Common myeloid progenitor, CD34-positive (primary cell): ENCODE data around the gene PCLO.

Experiments
- CTCF ChIA-PET: fragments of 350-600 bp; sonication (Branson Sonifier 250); formaldehyde crosslinking; loops from one replicate; lab custom pipeline; 2021; ENCODE audit warnings: antibody characterized with exemption; lab: Charles Lee
- POLR2A ChIA-PET: fragments of 350-600 bp; sonication (Branson Sonifier 250); formaldehyde crosslinking; loops from one replicate; lab custom pipeline; 2021; ENCODE audit warnings: antibody characterized with exemption; lab: Charles Lee
- DNase-seq, 3 donors: peaks; one replicate each; pipeline versions ENCODE4 v3.0.0 to v3.0.0-alpha.2; 2013
- H3K27ac ChIP-seq, 2 experiments: 1 replicate in 1 of 2; 2 replicates in 1 of 2; pipeline ENCODE4 v1.7.0; 2013; ENCODE audit warnings: inconsistent platforms in 2 of 2, low read length in 2 of 2, mild to moderate bottlenecking in 2 of 2, low read depth in 1 of 2, moderate library complexity in 1 of 2; ENCODE audit not compliant: severe bottlenecking in 2 of 2, insufficient read depth in 1 of 2, poor library complexity in 1 of 2
- H3K27me3 ChIP-seq, 5 experiments: replicated peaks in 2 of 5; 1 replicate in 3 of 5; 2 replicates in 2 of 5; pipeline versions ENCODE4 v1.6.1 to v1.7.0; 2013; ENCODE audit warnings: low read length in 4 of 5, mild to moderate bottlenecking in 2 of 5, moderate library complexity in 2 of 5, inconsistent platforms in 1 of 5; ENCODE audit not compliant: insufficient read depth in 5 of 5, control insufficient read depth in 4 of 5
- H3K36me3 ChIP-seq, 4 experiments: 1 replicate in 2 of 4; 2 replicates in 2 of 4; pipeline versions ENCODE4 v1.6.1 to v1.7.0; 2013; ENCODE audit warnings: low read length in 3 of 4, control low read depth in 1 of 4, mild to moderate bottlenecking in 1 of 4; ENCODE audit not compliant: control insufficient read depth in 4 of 4, insufficient read depth in 4 of 4
- H3K4me1 ChIP-seq, 4 experiments: 1 replicate in 3 of 4; 2 replicates in 1 of 4; pipeline versions ENCODE4 v1.6.1 to v1.7.1; 2013; ENCODE audit warnings: low read length in 3 of 4, mild to moderate bottlenecking in 3 of 4, control low read depth in 1 of 4, inconsistent platforms in 1 of 4, moderate library complexity in 1 of 4; ENCODE audit not compliant: control insufficient read depth in 4 of 4, insufficient read depth in 4 of 4; ENCODE audit errors: control extremely low read depth in 1 of 4
- H3K4me3 ChIP-seq, 7 experiments: 1 replicate in 4 of 7; 2 replicates in 3 of 7; pipeline versions ENCODE4 v1.5.1 to v1.7.0; 2013; ENCODE audit warnings: mild to moderate bottlenecking in 7 of 7, low read length in 6 of 7, moderate library complexity in 6 of 7, inconsistent platforms in 2 of 7, low read depth in 2 of 7, control low read depth in 1 of 7; ENCODE audit not compliant: insufficient read depth in 4 of 7, control insufficient read depth in 1 of 7; ENCODE audit errors: extremely low read depth in 1 of 7
- H3K9me3 ChIP-seq, 5 experiments: 1 replicate in 4 of 5; 2 replicates in 1 of 5; pipeline versions ENCODE4 v1.6.1 to v1.7.1; 2013; ENCODE audit warnings: low read length in 4 of 5, mild to moderate bottlenecking in 2 of 5, inconsistent platforms in 1 of 5, low read depth in 1 of 5, moderate library complexity in 1 of 5; ENCODE audit not compliant: control insufficient read depth in 4 of 5, insufficient read depth in 2 of 5; ENCODE audit errors: control extremely low read depth in 1 of 5
- WGBS: methylation state at CpG from one replicate; pipeline ENCODE4 v1.1.5; 2013; ENCODE audit not compliant: insufficient coverage; 5-methylcytosine and 5-hydroxymethylcytosine counted together

Gene PCLO

DNA sequence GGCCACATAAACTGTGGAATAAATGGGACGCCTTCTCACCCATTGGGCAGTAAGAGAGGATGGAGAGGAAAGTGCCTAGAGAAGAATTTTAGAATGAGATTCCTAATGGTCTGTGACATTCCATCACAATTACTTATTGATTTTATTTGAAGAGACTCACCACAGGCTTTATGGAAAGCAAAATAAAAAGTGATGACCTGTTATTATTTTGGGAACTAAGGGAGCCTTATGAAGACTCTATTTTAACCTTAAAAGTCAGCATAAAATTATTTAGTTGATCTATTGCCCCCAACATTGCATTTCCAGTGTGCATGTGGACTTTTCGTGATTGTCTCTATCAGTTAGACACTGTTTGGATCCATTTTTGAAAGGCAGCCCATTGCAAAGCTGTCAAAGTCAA lies 107.5 kb downstream of the PCLO start:
- Histone ChIP-seq H3K36me3 (no peaks in the 10 kb centered on the region), H3K9me3 (no peaks in the 10 kb centered on the region)
- POLR2A ChIA-PET, result no interaction called here

DNA sequence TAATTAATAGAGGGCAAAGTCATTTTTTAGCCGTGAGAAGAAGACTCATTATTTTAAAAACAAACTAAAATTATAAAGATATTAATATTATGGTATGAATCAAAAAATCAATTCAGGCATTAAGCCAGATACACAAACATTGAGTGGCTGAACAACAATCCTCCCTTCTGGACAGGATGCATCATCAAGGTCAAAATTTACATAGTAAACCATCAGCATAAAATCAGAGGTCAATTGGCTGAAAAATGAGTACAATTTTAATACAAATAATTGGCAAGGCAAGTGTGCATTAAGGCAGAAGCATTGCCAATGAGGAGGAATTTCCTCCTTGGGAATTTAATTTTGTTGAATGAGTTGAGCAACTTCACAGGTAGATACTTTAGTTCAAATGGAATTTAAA lies 108.2 kb downstream of the PCLO start:
- H3K27ac ChIP-seq, result no peak overlapping the region
- no peak for DNase-seq
- no peaks in the 10 kb centered on the region for H3K4me1 ChIP-seq
- H3K9me3 ChIP-seq, result no peaks in the 10 kb centered on the region
- no peaks in the 10 kb centered on the region for H3K27me3 ChIP-seq
- POLR2A ChIA-PET, result no interaction called here
- H3K4me3 ChIP-seq, result no peak overlapping the region
- CTCF ChIA-PET, result no interaction called here
- no peaks in the 10 kb centered on the region for H3K36me3 ChIP-seq
- WGBS, result no CpG with 5 or more reads among the region's 1 CpG

More for the DNA sequence above, 107.5 kb downstream of the PCLO start:
- Histone ChIP-seq H3K27ac (no peak overlapping the region), H3K4me3 (no peak overlapping the region), H3K4me1 (no peaks in the 10 kb centered on the region), H3K27me3 (no peaks in the 10 kb centered on the region)
- no peak for DNase-seq
- CTCF ChIA-PET, result no interaction called here
- WGBS, result 83% methylated on average over 1 of the region's 2 CpGs

DNA sequence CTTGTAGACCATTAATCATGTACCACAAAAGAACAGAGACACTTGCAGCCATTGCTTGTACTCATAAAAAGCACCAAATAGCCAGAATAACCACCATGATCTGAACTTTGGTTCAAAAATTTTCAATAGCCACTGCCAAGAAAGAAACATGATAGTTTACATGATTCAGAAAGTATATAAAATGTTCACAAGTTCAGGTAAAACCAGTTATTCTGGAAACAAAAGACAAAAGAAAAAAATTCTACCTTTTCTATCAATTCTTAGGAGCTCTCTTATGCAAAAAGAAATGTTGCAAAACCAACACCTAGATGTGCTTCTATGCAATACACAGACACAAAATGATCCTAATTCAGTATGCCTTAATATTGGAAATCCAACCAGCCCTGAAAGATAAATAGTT lies 108.7 kb downstream of the PCLO start:
- Histone ChIP-seq H3K27me3 (no peaks in the 10 kb centered on the region), H3K36me3 (no peaks in the 10 kb centered on the region), H3K9me3 (no peaks in the 10 kb centered on the region), H3K27ac (no peak overlapping the region), H3K4me1 (no peaks in the 10 kb centered on the region), H3K4me3 (no peak overlapping the region)
- ChIA-PET POLR2A (no interaction called here), CTCF (no interaction called here)
- DNase-seq, result no peak

DNA sequence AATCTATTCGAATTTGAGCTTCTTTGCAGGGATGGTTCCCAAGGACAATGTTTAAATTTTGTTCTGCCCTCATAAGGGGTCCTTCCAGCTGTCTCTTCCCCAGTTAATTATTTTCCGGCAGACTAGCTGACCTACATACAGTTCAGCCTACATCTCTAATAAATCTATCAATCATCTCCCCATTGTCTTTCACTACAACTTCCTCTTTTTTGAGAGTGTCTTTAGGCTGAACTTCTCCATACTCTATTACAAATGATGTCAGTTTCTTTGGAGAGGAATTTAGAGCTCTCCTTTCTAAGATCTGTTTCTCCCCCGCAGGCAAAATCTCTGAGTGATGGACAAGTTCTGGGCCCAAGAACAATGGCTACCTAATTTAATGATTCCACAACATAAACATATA lies 122.2 kb downstream of the PCLO start:
- WGBS, result 92% methylated on average over 2 of the region's 3 CpGs
- CTCF ChIA-PET, result no interaction called here
- no peak overlapping the region for H3K4me3 ChIP-seq

DNA sequence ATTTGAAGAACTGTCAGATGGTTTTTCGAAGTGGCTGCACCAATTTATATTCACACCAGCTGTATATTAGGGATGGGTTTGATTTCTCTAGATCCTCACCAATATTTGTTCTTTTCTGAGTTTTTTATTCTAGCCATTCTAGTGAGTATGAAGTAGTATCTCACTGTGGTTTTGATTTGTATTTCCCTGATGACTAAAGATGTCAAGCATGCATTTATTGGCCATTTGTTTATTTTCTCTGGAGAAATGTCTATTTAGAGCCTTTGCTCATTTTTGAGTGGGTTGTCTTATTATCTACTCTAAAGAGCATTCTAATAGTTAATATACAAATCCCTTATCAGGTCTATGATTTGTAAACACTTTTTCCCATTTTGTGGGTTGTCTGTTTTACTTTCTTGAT lies 123.9 kb downstream of the PCLO start:
- Histone ChIP-seq H3K27me3 (no peaks in the 10 kb centered on the region), H3K4me1 (no peaks in the 10 kb centered on the region), H3K36me3 (no peaks in the 10 kb centered on the region), H3K9me3 (no peaks in the 10 kb centered on the region), H3K4me3 (no peak overlapping the region), H3K27ac (no peak overlapping the region)
- ChIA-PET CTCF (no interaction called here), POLR2A (no interaction called here)
- no peak for DNase-seq
- no CpG with 5 or more reads among the region's 1 CpG for WGBS

More for the DNA sequence above, 122.2 kb downstream of the PCLO start:
- Histone ChIP-seq H3K4me1 (no peaks in the 10 kb centered on the region), H3K27me3 (no peaks in the 10 kb centered on the region), H3K9me3 (no peaks in the 10 kb centered on the region), H3K27ac (no peak overlapping the region), H3K36me3 (no peaks in the 10 kb centered on the region)
- no peak for DNase-seq
- POLR2A ChIA-PET, result no interaction called here

DNA sequence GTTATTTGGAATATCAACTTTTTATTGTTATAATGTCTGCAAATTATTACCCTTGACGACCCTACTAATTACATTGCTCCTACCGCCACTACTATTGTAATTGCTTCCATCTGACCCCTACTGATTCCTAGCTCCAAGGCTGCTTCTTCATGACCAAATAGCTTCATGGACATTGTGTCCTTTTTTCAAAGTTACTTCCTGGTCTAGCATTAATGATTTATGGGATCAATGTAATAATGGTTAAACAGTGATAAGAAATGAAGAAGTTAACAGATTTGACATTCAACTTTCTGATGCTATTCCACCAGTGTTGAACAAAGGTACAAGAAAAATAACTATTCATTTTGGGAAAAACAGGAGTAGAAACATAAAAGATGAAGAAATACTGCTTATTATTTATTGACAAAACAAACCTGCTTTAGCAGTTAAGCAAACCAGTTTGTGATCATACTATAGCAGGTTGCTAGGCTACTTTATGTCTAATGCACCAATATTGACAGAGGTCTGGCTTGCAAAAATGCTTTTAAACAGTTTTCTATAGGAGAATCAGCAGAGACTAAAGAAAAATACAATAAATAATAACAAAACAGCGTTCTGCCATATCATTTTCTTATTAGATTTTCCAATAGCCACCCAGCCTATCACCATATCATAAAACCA lies 125.8 kb downstream of the PCLO start:
- ChIA-PET POLR2A (no interaction called here), CTCF (no interaction called here)
- no peak for DNase-seq
- Histone ChIP-seq H3K27me3 (no peaks in the 10 kb centered on the region), H3K4me1 (no peaks in the 10 kb centered on the region), H3K27ac (no peak overlapping the region), H3K4me3 (no peak overlapping the region), H3K9me3 (no peaks in the 10 kb centered on the region), H3K36me3 (no peaks in the 10 kb centered on the region)
- WGBS, result no CpG with 5 or more reads among the region's 3 CpGs

DNA sequence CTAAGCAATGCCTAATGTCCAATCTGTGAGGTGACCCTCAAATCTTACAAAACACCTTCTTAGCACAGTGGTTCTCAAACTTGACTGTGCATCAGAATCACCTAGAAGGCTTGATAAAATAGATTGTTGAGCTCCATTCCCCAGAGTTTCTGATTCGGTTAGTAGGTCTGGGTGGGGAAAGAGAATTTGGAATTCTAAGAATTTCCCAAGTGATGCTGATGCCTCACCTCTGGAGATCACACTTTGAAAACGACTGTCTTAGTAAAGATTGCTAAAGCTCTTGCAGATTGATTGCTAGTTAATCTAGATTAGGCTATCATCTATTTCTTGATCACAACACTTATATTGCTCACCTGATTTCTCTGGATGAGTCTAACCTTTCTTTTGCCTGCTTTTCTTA lies 126.6 kb downstream of the PCLO start:
- CTCF ChIA-PET, result no interaction called here
- WGBS, result 100% methylated on average over 1 of the region's 2 CpGs
- POLR2A ChIA-PET, result interaction anchor here (0.6 kb wide), 1 partner anchor 12 kb away, joined by 3 read pairs; no protein-coding TSS in a partner anchor

More for the DNA sequence above, 126.6 kb downstream of the PCLO start:
- H3K9me3 ChIP-seq, result no peaks in the 10 kb centered on the region
- no peaks in the 10 kb centered on the region for H3K27me3 ChIP-seq
- H3K27ac ChIP-seq, result no peak overlapping the region
- no peak for DNase-seq
- H3K36me3 ChIP-seq, result no peaks in the 10 kb centered on the region
- no peak overlapping the region for H3K4me3 ChIP-seq
- no peaks in the 10 kb centered on the region for H3K4me1 ChIP-seq
